ENCODE data around the gene BIRC7.

- TF ChIP-seq CTCF (conservative IDR thresholded peaks at IDR 0.05; ENCODE audit: low read length), result no peak
- TF ChIP-seq EZH2phosphoT487 (IDR thresholded peaks at IDR 0.05; ENCODE audit: borderline replicate concordance, low read depth, low read length), result no peak
Measured at GRCh38 chr20:63287697-63288580, 52.2 kb downstream of the BIRC7 start.

Measured in OCI-LY7 (cell line).